ENCODE measurements around the gene MCM9. TPM values are rescaled to one million over a fixed set of nuclear protein-coding genes. Genes with fewer than 3 reads are reported as not detected.

The MCM9 gene
- total and polyA plus RNA-seq, 3 donors from 2014 or later = 14.0 to 25.1 (median 19.2) TPM

DNA sequence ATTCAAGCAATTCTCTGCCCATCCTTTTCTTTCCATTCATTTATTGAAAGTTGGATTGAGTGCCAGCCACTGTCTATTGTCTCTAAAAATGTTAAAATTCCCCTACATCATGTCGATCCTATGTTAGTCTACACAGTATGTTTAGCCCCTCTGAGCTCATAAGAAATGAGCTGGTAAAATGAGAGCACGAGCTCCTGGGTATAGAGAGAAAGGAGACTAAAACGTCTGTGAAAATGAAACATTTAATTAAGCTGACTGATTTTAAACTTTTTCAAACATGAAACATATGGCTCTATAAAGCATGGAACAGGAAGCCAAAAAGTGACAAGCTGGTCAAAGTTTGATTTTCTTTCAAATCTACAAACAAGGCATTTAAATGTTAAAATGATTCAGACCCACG is 145.0 kb downstream of the MCM9 start:
- Histone ChIP-seq H3K36me3 (ENCODE audit: low read depth, missing control alignments) (no peaks in the 10 kb centered on the region), H3K27ac (no peak overlapping the region), H3K27me3 (no peaks in the 10 kb centered on the region), H3K4me1 (peaks cover 14% of the 10 kb centered on the region), H3K9me3 (no peaks in the 10 kb centered on the region), H3K4me3 (no peak overlapping the region)
- TF ChIP-seq, protein P1, sequence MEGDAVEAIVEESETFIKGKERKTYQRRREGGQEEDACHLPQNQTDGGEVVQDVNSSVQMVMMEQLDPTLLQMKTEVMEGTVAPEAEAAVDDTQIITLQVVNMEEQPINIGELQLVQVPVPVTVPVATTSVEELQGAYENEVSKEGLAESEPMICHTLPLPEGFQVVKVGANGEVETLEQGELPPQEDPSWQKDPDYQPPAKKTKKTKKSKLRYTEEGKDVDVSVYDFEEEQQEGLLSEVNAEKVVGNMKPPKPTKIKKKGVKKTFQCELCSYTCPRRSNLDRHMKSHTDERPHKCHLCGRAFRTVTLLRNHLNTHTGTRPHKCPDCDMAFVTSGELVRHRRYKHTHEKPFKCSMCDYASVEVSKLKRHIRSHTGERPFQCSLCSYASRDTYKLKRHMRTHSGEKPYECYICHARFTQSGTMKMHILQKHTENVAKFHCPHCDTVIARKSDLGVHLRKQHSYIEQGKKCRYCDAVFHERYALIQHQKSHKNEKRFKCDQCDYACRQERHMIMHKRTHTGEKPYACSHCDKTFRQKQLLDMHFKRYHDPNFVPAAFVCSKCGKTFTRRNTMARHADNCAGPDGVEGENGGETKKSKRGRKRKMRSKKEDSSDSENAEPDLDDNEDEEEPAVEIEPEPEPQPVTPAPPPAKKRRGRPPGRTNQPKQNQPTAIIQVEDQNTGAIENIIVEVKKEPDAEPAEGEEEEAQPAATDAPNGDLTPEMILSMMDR (IDR thresholded peaks at IDR 0.05) = no peak
- no peak for TF ChIP-seq POLR2A (IDR thresholded peaks at IDR 0.05)
- intact Hi-C loops (cut with DNase I; ENCODE audit: low total_unique reads) = no loop called here
- DNase-seq = no peak
- 74 to 86% methylated on average over 4 of the region's 4 CpGs for WGBS, 2 donors

DNA sequence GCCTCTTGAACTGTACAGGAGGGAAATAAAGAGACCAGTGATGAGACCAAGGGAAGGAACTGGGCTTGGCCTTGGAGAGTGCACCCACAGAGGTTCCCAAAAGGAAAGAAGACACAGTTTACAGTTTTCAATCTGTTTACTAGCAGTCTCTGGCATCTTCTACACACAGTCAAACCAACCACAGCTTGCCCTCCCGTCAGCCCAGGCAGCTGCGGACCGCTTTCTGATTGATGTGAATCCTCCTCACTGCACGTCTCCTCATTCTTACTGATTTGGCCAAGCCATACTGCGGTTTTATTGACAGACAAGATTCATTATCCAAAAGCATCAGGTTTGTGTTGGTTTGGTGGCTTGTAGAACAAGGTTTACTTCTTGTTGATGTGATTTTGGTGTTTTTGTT is 145.5 kb downstream of the MCM9 start:
- Histone ChIP-seq H3K9me3 (no peaks in the 10 kb centered on the region), H3K27ac (no peak overlapping the region), H3K4me1 (peaks cover 19% of the 10 kb centered on the region), H3K27me3 (no peaks in the 10 kb centered on the region), H3K36me3 (ENCODE audit: low read depth, missing control alignments) (no peaks in the 10 kb centered on the region), H3K4me3 (no peak overlapping the region)
- TF ChIP-seq POLR2A (IDR thresholded peaks at IDR 0.05) = no peak
- no peak for DNase-seq
- WGBS, 2 donors = 94 to 98% methylated on average over 5 of the region's 5 CpGs
- intact Hi-C loops (cut with DNase I; ENCODE audit: low total_unique reads) = no loop called here

DNA sequence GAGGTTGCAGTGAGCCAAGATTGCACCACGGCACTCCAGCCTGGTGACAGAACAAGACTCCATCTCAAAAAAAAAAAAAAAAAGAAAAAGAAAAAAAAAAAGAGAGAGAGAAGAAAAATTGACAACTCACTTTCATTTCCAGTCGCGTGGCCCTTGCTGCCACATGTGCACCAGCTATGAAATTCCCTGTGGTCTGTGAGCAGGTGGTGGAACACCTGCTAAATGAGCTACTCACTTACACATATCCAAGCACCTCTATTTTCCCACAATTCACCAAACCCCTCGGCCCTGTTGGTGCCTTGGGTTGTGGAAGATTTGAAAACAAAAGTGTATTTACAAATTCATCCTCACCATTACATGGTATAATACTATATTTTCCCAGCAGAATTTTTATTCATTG is 146.3 kb downstream of the MCM9 start:
- TF ChIP-seq POLR2A (IDR thresholded peaks at IDR 0.05) = no peak
- TF ChIP-seq, protein P1 (IDR thresholded peaks at IDR 0.05) = no peak
- DNase-seq = no peak
- no peaks in the 10 kb centered on the region for H3K27me3 ChIP-seq
- WGBS, 2 donors = 91 to 94% methylated on average over 4 of the region's 4 CpGs
- H3K27ac ChIP-seq = no peak overlapping the region
- no peaks in the 10 kb centered on the region for H3K36me3 ChIP-seq (ENCODE audit: low read depth, missing control alignments)
- no peaks in the 10 kb centered on the region for H3K9me3 ChIP-seq
- intact Hi-C loops (cut with DNase I; ENCODE audit: low total_unique reads) = no loop called here
- no peak overlapping the region for H3K4me3 ChIP-seq
- peaks cover 25% of the 10 kb centered on the region for H3K4me1 ChIP-seq

DNA sequence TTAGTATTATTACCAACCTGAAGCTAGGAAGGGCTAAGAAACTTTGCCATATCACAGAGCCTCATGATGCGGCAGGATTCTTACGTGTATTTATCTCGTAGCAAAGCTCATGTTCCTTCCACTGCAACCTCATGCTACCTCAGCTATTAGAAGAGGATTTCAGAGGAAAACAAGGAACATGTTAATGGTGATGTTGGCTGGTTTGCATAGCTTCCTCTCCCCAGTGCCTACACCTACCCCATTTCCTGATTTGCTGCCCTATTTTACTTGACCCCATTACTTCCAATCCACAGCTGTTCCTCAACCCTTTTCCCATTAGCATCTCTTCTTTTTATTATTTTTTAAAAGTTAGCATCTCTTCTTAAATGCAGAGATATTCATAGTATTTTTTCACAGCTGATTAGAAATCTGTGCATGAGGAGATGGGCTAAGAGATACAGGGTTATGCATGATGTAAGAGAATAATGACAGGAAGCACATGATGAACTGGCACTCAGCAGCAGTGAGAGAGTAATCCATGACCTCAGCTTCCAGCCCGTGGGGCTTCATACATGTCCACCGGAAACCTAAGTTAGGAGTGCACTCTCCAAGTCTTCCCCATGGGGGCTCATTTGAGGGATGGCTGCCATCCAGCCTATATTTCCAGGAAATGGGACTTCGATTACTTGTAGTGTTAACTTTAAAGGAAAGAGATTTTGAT is 147.1 kb downstream of the MCM9 start:
- Histone ChIP-seq H3K36me3 (ENCODE audit: low read depth, missing control alignments) (no peaks in the 10 kb centered on the region), H3K4me3 (no peak overlapping the region), H3K27ac (no peak overlapping the region), H3K9me3 (no peaks in the 10 kb centered on the region), H3K27me3 (no peaks in the 10 kb centered on the region), H3K4me1 (peaks cover 28% of the 10 kb centered on the region)
- DNase-seq = no peak
- intact Hi-C loops (cut with DNase I; ENCODE audit: low total_unique reads) = no loop called here
- no peak for TF ChIP-seq POLR2A (IDR thresholded peaks at IDR 0.05)
- TF ChIP-seq, protein P1 (IDR thresholded peaks at IDR 0.05) = no peak
- 74 to 77% methylated on average over 6 of the region's 6 CpGs for WGBS, 2 donors

DNA sequence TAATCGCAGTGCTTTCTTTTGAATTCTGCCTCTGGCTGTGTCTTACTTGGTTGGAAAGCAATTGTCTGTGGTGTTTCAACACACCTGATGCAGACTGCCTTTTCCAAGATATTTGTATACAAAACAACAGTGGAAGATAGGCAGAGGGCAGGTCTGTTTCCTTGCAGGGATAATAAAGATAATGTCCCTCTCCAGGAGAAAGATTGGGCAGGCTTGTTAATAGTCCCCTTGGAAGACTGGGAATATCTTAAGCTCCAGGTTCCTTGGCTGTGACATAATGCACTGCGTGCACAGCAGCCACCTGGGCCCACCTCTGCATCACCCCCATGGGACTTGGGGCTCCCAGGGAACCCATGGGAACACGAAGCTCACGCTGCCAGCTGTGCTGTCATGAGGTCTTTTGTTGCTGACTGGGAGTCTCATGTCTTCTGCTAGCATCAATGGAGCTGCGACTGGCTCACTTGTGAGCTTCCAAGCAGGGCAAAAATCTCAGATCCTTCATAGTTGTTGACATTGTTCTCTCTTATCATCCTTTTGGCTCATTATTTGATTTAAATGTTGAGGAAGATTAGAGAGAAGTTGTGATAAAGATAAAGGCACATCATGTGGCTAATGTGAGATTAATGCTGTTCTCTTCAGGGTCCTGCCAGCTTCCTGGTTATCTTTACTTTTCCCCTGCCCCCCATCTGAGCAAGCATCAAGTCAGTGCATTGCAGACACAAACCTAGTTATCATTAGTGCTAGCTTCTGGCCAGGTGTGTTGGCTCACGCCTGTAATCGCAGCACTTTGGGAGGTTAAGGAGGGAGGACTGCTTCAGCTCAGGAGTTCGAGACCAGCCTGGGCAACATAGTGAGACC is 148.1 kb downstream of the MCM9 start:
- Histone ChIP-seq H3K36me3 (ENCODE audit: low read depth, missing control alignments) (no peaks in the 10 kb centered on the region), H3K9me3 (no peaks in the 10 kb centered on the region), H3K4me3 (no peak overlapping the region), H3K27ac (peak overlapping the region in 1 of 2 donors; percentile 9), H3K4me1 (peaks cover 31% of the 10 kb centered on the region), H3K27me3 (no peaks in the 10 kb centered on the region)
- 74 to 80% methylated on average over 8 of the region's 8 CpGs for WGBS, 2 donors
- TF ChIP-seq POLR2A (IDR thresholded peaks at IDR 0.05) = no peak
- TF ChIP-seq, protein P1 (IDR thresholded peaks at IDR 0.05) = no peak
- intact Hi-C loops (cut with DNase I; ENCODE audit: low total_unique reads) = no loop called here
- DNase-seq = no peak
